ENCODE data around the gene KIR2DL1.
"Not testable (repeated sequence)": the region's sequence is repeated elsewhere in the genome, so short reads cannot be mapped to it uniquely, and the experiment has no call there.

The KIR2DL1 gene

DNA sequence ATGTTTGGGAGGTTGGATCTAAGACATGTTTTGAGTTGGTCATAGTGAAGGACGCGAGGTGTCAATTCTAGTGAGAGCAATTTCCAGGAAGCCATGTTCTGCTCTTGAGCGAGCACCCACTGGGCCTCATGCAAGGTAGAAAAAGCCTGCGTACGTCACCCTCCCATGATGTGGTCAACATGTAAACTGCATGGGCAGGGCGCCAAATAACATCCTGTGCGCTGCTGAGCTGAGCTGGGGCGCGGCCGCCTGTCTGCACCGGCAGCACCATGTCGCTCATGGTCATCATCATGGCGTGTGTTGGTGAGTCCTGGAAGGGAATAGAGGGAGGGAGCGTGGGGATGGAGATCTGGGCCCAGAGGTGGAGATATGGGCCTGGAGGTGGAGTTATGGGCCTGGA, 62.9 kb downstream of the KIR2DL1 start, which contains the start of gene KIR2DS4:
Gene KIR2DS4, plus strand, starts transcription at position 181 of the 400 bp plus-strand sequence.
- not testable (repeated sequence) for DNase-seq
